Smooth muscle cell (in vitro differentiated cells): ENCODE data around the gene PKMYT1. TPM values are rescaled to one million over a fixed set of nuclear protein-coding genes. Genes with fewer than 3 reads are reported as not detected.
A peak's percentile ranks its signal among the peaks of the same experiment; 100 is the strongest.

Experiments used
- DNase-seq: peaks from one replicate; lab custom pipeline; 2025; ENCODE audit not compliant: unreplicated experiment; lab: John Stamatoyannopoulos, UW
- H2AFZ ChIP-seq: fragments of 200-600 bp; sonication (generic); 2 replicates; pipeline ENCODE4 v1.6.0; 2016; ENCODE audit warnings: antibody characterized with exemption, low read depth, mild to moderate bottlenecking
- H3F3A ChIP-seq: fragments of 200-600 bp; sonication (generic); 2 replicates; pipeline ENCODE4 v1.6.0; 2017; ENCODE audit warnings: antibody characterized with exemption, low read depth
- H3K27ac ChIP-seq: fragments of 200-600 bp; sonication (generic); 2 replicates; pipeline ENCODE4 v1.5.1; 2016; ENCODE audit warnings: low read depth, mild to moderate bottlenecking
- H3K27me3 ChIP-seq: fragments of 200-600 bp; sonication (generic); 2 replicates; pipeline ENCODE4 v1.6.1; 2016; ENCODE audit warnings: low read depth, mild to moderate bottlenecking
- H3K36me3 ChIP-seq: fragments of 200-600 bp; sonication (generic); 2 replicates; pipeline ENCODE4 v1.5.1; 2016; ENCODE audit warnings: low read depth
- H3K4me1 ChIP-seq: fragments of 200-600 bp; sonication (generic); 2 replicates; pipeline ENCODE4 v1.5.1; 2016; ENCODE audit warnings: low read depth
- H3K4me2 ChIP-seq: fragments of 200-600 bp; sonication (generic); 2 replicates; pipeline ENCODE4 v1.6.0; 2016; ENCODE audit warnings: mild to moderate bottlenecking
- H3K4me3 ChIP-seq: fragments of 200-600 bp; sonication (generic); 2 replicates; pipeline ENCODE4 v1.5.1; 2016; ENCODE audit warnings: mild to moderate bottlenecking
- H3K79me2 ChIP-seq: fragments of 200-600 bp; sonication (generic); 2 replicates; pipeline ENCODE4 v1.6.0; 2016; ENCODE audit warnings: low read depth, mild to moderate bottlenecking
- H3K9ac ChIP-seq: fragments of 200-600 bp; sonication (generic); 2 replicates; pipeline ENCODE4 v1.6.0; 2016; ENCODE audit warnings: low read depth
- H3K9me3 ChIP-seq: fragments of 200-600 bp; sonication (generic); replicated peaks from 2 replicates; pipeline ENCODE4 v1.5.1; 2016; ENCODE audit warnings: low read depth
- H4K20me1 ChIP-seq: fragments of 200-600 bp; sonication (generic); 2 replicates; pipeline ENCODE4 v1.6.0; 2016; ENCODE audit warnings: low read depth
- CTCF ChIP-seq: fragments of 200-600 bp; sonication (generic); IDR thresholded peaks from 2 replicates; pipeline ENCODE4 v1.5.1; 2017; ENCODE audit warnings: borderline replicate concordance, mild to moderate bottlenecking, antibody characterized with exemption; ENCODE audit not compliant: insufficient read depth, poor library complexity, severe bottlenecking
- WGBS: methylation state at CpG from one replicate; pipeline ENCODE4 v1.1.7; 2016; ENCODE audit warnings: low lambda C conversion rate; 5-methylcytosine and 5-hydroxymethylcytosine counted together
- polyA plus RNA-seq: library from polyadenylated mRNA; unstranded; fragments of >200 nt; fragmentation: Nextera tagmentation; extraction: Ambion mirVana; gene quantifications from 2 replicates; pipeline ENCODE4 v1.2.1, GENCODE V29; 2016
- total RNA-seq: library from RNA; depleted of rRNA; stranded (reverse); fragments of >200 nt; gene quantifications from 2 replicates; pipeline ENCODE4 v1.2.3, GENCODE V29; 2014

Gene PKMYT1
- total and polyA plus RNA-seq, 2 experiments from 2014 or later: 13.8 to 32.6 TPM

DNA sequence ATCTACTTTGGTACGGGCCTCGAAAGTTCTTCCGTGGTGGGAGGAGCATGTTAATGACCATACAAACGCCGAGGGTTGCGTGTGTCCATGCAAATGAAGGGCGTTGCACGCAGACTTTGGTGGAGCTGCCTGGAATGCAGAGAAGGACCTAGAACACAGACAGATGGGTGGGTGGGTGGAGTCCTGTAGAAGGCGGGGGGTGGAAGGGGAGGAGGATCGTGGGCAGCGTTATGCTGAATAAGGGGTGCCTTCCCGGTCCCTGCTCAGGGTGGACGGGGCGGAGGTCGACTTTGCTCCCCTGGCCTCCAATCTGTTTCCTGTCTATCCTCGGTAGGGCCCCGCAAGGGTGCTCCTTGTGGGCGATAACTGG is 11.9 kb downstream of the PKMYT1 start:
- TF ChIP-seq CTCF: no peak
- Histone ChIP-seq H3K27me3 (peaks cover 46% of the 10 kb centered on the region), H3K4me1 (peaks cover 13% of the 10 kb centered on the region), H3K36me3 (no peaks in the 10 kb centered on the region), H4K20me1 (peaks cover 11% of the 10 kb centered on the region), H3K9ac (no peak overlapping the region), H3K27ac (no peak overlapping the region), H3K79me2 (no peaks in the 10 kb centered on the region), H3F3A (no peaks in the 10 kb centered on the region), H3K9me3 (no peaks in the 10 kb centered on the region), H3K4me3 (peak overlapping the region; percentile 63), H2AFZ (no peak overlapping the region), H3K4me2 (peak overlapping the region; percentile 98)
- 63% methylated on average over 12 of the region's 18 CpGs for WGBS
- DNase-seq: no peak

- Histone ChIP-seq H3K27me3 (peaks cover 52% of the 10 kb centered on the region), H3K27ac (no peak overlapping the region), H3K9me3 (no peaks in the 10 kb centered on the region), H3F3A (no peaks in the 10 kb centered on the region), H2AFZ (no peak overlapping the region), H3K9ac (no peak overlapping the region), H3K4me1 (peaks cover 18% of the 10 kb centered on the region), H3K4me3 (no peak overlapping the region), H4K20me1 (peaks cover 11% of the 10 kb centered on the region), H3K4me2 (no peak overlapping the region), H3K79me2 (no peaks in the 10 kb centered on the region), H3K36me3 (no peaks in the 10 kb centered on the region)
- TF ChIP-seq CTCF: no peak
- no peak for DNase-seq
- 86% methylated on average over 23 of the region's 33 CpGs for WGBS
Observed at GRCh38 chr16:2967721-2968161, 12.5 kb downstream of the PKMYT1 start.

DNA sequence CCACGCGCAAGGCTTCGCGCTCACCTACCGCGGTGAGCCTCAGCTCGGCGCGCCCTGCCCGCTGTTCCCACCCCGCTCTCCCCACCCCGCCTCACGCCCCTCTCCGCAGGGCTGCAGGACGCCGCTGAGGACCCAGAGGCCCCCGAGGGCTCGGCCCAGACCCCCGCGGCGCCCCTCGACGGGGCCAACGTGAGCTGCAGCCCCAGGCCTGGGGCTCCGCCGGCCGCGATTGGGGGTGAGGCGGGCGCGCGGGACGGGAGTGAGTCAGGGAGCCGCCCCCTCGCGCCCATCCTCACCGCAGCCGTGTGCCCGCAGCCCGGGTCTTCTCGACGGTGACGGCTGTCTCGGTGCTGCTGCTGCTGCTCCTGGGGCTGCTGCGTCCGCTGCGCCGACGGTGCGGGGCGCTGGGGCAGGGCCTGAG is 13.0 kb downstream of the PKMYT1 start:
- Histone ChIP-seq H3K27ac (no peak overlapping the region), H4K20me1 (peaks cover 11% of the 10 kb centered on the region), H3K9ac (no peak overlapping the region), H3K27me3 (peaks cover 57% of the 10 kb centered on the region), H3F3A (no peaks in the 10 kb centered on the region), H3K79me2 (no peaks in the 10 kb centered on the region), H3K4me2 (no peak overlapping the region), H3K4me1 (peaks cover 18% of the 10 kb centered on the region), H3K36me3 (no peaks in the 10 kb centered on the region), H3K4me3 (no peak overlapping the region), H2AFZ (no peak overlapping the region), H3K9me3 (no peaks in the 10 kb centered on the region)
- no peak for DNase-seq
- no peak for TF ChIP-seq CTCF
- 59% methylated on average over 30 of the region's 51 CpGs for WGBS

DNA sequence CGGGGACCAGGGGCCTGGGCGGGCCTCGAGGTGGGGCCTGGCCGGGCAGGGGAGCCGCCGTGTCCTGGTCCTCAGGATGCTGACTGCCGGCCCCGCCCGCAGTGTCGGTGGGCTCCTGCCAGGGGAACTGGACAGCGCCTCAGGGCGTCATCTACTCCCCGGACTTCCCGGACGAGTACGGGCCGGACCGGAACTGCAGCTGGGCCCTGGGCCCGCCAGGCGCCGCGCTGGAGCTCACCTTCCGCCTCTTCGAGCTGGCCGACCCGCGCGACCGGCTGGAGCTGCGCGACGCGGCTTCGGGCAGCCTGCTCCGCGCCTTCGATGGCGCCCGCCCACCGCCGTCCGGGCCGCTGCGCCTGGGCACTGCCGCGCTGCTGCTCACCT is 13.4 kb downstream of the PKMYT1 start:
- no peak overlapping the region for H3K4me2 ChIP-seq

More for the DNA sequence above, 13.4 kb downstream of the PKMYT1 start:
- no peaks in the 10 kb centered on the region for H3K9me3 ChIP-seq
- H3K27ac ChIP-seq: no peak overlapping the region
- no peaks in the 10 kb centered on the region for H3K36me3 ChIP-seq
- H4K20me1 ChIP-seq: peaks cover 11% of the 10 kb centered on the region
- 43% methylated on average over 45 of the region's 46 CpGs for WGBS
- no peak overlapping the region for H2AFZ ChIP-seq
- no peaks in the 10 kb centered on the region for H3F3A ChIP-seq
- TF ChIP-seq CTCF: no peak
- H3K9ac ChIP-seq: no peak overlapping the region
- H3K27me3 ChIP-seq: peaks cover 57% of the 10 kb centered on the region
- peaks cover 18% of the 10 kb centered on the region for H3K4me1 ChIP-seq
- H3K4me3 ChIP-seq: no peak overlapping the region
- H3K79me2 ChIP-seq: no peaks in the 10 kb centered on the region
- no peak for DNase-seq
